ENCODE data around the gene NRL. TPM values are rescaled to one million over a fixed set of nuclear protein-coding genes. Genes with fewer than 3 reads are reported as not detected.
A peak's percentile ranks its signal among the peaks of the same experiment; 100 is the strongest.

NRL gene
- total and polyA plus RNA-seq, 5 donors = 0.79 to 2.9 (median 2.6) TPM

- H3K9me3 ChIP-seq (ENCODE audit: control insufficient read depth, low read length) = no peaks in the 10 kb centered on the region
- 74% methylated on average over 3 of the region's 3 CpGs for WGBS
- DNase-seq (no peak), ATAC-seq (no peak)
- H3K4me3 ChIP-seq (ENCODE audit: low read length) = no peak overlapping the region
- intact Hi-C loops (cut with DNase I) = no loop called here
- H3K27ac ChIP-seq (ENCODE audit: low read length) = no peak overlapping the region
- no peaks in the 10 kb centered on the region for H3K27me3 ChIP-seq (ENCODE audit: control insufficient read depth, insufficient read depth)
- no peaks in the 10 kb centered on the region for H3K4me1 ChIP-seq (ENCODE audit: control insufficient read depth, insufficient read depth, low read length)
These were observed 36.6 kb downstream of the NRL start for GRCh38 chr14:24078146-24078545.

DNA sequence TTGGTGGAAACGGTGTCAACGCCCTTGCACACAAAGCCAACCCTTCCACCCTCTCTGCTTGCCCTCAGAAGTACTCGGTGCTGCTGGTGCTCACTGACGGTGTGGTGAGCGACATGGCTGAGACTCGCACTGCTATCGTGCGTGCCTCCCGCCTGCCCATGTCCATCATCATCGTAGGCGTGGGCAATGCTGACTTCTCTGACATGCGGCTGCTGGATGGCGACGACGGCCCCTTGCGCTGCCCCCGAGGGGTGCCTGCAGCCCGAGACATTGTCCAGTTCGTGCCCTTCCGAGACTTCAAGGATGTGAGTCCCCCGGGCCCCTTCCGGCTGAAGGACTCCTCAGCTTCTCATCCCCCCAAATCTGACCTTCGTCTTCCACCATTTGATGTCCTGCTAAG is 37.7 kb downstream of the NRL start:
- intact Hi-C loops (cut with DNase I) = no loop called here
- no peak for ATAC-seq
- no peaks in the 10 kb centered on the region for H3K4me1 ChIP-seq (ENCODE audit: control insufficient read depth, insufficient read depth, low read length)
- no peaks in the 10 kb centered on the region for H3K27me3 ChIP-seq (ENCODE audit: control insufficient read depth, insufficient read depth)
- H3K4me3 ChIP-seq (ENCODE audit: low read length) = no peak overlapping the region
- H3K27ac ChIP-seq (ENCODE audit: low read length) = no peak overlapping the region
- peak in 1 of 3 donors; percentile 43 for DNase-seq
- WGBS = 90% methylated on average over 23 of the region's 23 CpGs
- no peaks in the 10 kb centered on the region for H3K9me3 ChIP-seq (ENCODE audit: control insufficient read depth, low read length)

DNA sequence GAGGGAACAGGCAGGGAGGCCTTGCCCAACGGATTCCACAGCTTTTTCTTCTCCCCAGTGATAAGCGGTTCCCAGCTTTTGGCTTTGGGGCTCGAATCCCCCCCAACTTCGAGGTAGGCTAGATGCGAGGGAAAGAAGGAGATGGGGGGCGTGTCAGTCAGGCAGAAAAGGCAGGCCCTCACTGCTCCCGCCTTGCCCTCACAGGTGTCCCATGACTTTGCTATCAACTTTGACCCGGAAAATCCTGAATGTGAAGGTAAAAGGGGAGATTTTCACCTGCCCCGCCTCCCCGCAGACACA is 38.5 kb downstream of the NRL start:
- ATAC-seq = no peak
- Histone ChIP-seq H3K27me3 (ENCODE audit: control insufficient read depth, insufficient read depth) (no peaks in the 10 kb centered on the region), H3K27ac (ENCODE audit: low read length) (no peak overlapping the region), H3K9me3 (ENCODE audit: control insufficient read depth, low read length) (no peaks in the 10 kb centered on the region), H3K4me3 (ENCODE audit: low read length) (no peak overlapping the region), H3K4me1 (ENCODE audit: control insufficient read depth, insufficient read depth, low read length) (no peaks in the 10 kb centered on the region)
- intact Hi-C loops (cut with DNase I) = no loop called here
- WGBS = 85% methylated on average over 10 of the region's 10 CpGs
- DNase-seq = no peak

- Histone ChIP-seq H3K4me1 (ENCODE audit: control insufficient read depth, insufficient read depth, low read length) (no peaks in the 10 kb centered on the region), H3K4me3 (ENCODE audit: low read length) (no peak overlapping the region), H3K27ac (ENCODE audit: low read length) (no peak overlapping the region), H3K9me3 (ENCODE audit: control insufficient read depth, low read length) (no peaks in the 10 kb centered on the region), H3K27me3 (ENCODE audit: control insufficient read depth, insufficient read depth) (no peaks in the 10 kb centered on the region)
- intact Hi-C loops (cut with DNase I) = no loop called here
- DNase-seq = no peak
- ATAC-seq = no peak
- 76% methylated on average over 11 of the region's 11 CpGs for WGBS
These were observed 39.1 kb downstream of the NRL start for GRCh38 chr14:24075485-24076301.

DNA sequence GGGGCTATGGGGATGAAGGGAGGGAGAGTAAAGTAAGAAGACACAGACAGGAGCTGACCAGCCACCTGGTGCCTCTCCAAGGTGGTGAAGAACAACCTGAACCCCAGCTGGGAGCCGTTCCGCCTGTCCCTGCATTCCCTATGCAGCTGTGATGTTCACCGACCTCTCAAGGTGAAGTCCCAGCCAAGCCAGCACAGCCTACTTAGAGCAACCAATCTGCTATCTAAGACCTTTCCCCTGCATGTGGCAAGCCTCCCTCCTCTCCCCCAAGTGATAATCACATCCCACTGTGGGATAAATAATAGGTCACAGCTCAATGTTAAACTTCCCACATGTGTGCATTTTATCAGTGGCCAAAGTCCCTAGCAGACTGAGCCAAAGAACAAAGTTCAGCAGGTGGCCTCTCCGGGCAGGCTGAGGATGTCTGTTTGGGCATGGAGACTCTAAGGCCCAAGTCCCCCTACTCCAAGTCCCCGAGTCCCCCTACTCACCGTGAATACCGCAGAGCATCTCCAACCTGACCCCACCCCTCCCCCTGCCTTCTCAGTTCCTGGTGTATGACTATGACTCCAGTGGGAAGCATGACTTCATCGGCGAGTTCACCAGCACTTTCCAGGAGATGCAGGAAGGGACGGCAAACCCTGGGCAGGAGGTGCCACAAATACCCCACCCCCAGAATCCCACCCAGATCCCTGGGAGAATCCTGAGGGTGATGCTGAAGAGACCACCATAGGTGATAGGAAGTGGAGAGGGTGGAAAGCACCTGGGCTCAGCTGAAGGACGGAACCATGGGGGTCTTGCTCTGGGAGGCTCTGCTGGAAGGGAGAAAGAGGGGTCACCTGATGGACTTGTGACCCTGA is 39.9 kb downstream of the NRL start:
- no peaks in the 10 kb centered on the region for H3K9me3 ChIP-seq (ENCODE audit: control insufficient read depth, low read length)
- intact Hi-C loops (cut with DNase I) = no loop called here
- no peaks in the 10 kb centered on the region for H3K27me3 ChIP-seq (ENCODE audit: control insufficient read depth, insufficient read depth)
- H3K4me1 ChIP-seq (ENCODE audit: control insufficient read depth, insufficient read depth, low read length) = no peaks in the 10 kb centered on the region
- 72% methylated on average over 11 of the region's 11 CpGs for WGBS
- H3K4me3 ChIP-seq (ENCODE audit: low read length) = no peak overlapping the region
- peak in 1 of 3 donors; percentile 15 for DNase-seq
- H3K27ac ChIP-seq (ENCODE audit: low read length) = no peak overlapping the region
- ATAC-seq = no peak

GRCh38 chr14:24072881-24073877 is 41.6 kb downstream of the NRL start:
- 84% methylated on average over 26 of the region's 26 CpGs for WGBS
- H3K27ac ChIP-seq (ENCODE audit: low read length) = no peak overlapping the region
- DNase-seq = no peak
- H3K4me3 ChIP-seq (ENCODE audit: low read length) = no peak overlapping the region
- intact Hi-C loops (cut with DNase I) = no loop called here
- H3K27me3 ChIP-seq (ENCODE audit: control insufficient read depth, insufficient read depth) = no peaks in the 10 kb centered on the region
- no peaks in the 10 kb centered on the region for H3K9me3 ChIP-seq (ENCODE audit: control insufficient read depth, low read length)
- H3K4me1 ChIP-seq (ENCODE audit: control insufficient read depth, insufficient read depth, low read length) = no peaks in the 10 kb centered on the region
- no peak for ATAC-seq

GRCh38 chr14:24072436-24072835 is 42.3 kb downstream of the NRL start:
- intact Hi-C loops (cut with DNase I) = no loop called here
- no peak overlapping the region for H3K4me3 ChIP-seq (ENCODE audit: low read length)
- ATAC-seq = no peak
- DNase-seq = no peak
- no peaks in the 10 kb centered on the region for H3K4me1 ChIP-seq (ENCODE audit: control insufficient read depth, insufficient read depth, low read length)
- 63% methylated on average over 7 of the region's 7 CpGs for WGBS
- H3K27ac ChIP-seq (ENCODE audit: low read length) = no peak overlapping the region
- no peaks in the 10 kb centered on the region for H3K9me3 ChIP-seq (ENCODE audit: control insufficient read depth, low read length)
- no peaks in the 10 kb centered on the region for H3K27me3 ChIP-seq (ENCODE audit: control insufficient read depth, insufficient read depth)

DNA sequence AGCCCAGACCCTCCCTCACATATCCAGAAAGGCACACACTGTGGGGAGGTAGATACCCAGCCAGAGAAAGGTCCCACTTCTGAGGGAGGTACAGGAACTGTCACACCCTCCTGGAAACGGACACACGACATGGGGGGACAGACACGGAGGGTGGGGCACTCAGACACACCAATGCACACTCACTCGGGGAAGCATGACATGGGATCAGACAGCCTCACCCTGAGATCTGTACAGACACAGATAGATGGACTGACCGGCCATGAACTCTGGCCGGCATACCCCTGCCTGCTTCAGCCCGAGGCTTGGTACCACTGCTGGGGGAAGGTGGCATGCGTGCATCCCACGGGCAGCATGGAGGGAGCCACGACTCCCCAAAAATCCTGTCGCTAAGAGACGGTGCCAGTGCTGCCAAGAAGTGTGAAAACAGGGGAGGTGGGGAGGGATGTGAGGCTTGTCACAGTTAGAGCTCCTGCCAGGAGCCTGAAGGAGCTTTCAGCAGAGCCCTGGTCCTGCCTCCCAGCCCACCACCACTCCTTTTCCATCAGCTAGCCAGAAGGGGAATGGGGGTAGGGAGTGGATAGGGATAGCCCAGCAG is 42.8 kb downstream of the NRL start:
- no peak overlapping the region for H3K27ac ChIP-seq (ENCODE audit: low read length)
- ATAC-seq (no peak), DNase-seq (no peak)
- no peak overlapping the region for H3K4me3 ChIP-seq (ENCODE audit: low read length)
- H3K4me1 ChIP-seq (ENCODE audit: control insufficient read depth, insufficient read depth, low read length) = no peaks in the 10 kb centered on the region
- WGBS = 65% methylated on average over 12 of the region's 12 CpGs
- intact Hi-C loops (cut with DNase I) = no loop called here
- H3K27me3 ChIP-seq (ENCODE audit: control insufficient read depth, insufficient read depth) = no peaks in the 10 kb centered on the region
- H3K9me3 ChIP-seq (ENCODE audit: control insufficient read depth, low read length) = no peaks in the 10 kb centered on the region

DNA sequence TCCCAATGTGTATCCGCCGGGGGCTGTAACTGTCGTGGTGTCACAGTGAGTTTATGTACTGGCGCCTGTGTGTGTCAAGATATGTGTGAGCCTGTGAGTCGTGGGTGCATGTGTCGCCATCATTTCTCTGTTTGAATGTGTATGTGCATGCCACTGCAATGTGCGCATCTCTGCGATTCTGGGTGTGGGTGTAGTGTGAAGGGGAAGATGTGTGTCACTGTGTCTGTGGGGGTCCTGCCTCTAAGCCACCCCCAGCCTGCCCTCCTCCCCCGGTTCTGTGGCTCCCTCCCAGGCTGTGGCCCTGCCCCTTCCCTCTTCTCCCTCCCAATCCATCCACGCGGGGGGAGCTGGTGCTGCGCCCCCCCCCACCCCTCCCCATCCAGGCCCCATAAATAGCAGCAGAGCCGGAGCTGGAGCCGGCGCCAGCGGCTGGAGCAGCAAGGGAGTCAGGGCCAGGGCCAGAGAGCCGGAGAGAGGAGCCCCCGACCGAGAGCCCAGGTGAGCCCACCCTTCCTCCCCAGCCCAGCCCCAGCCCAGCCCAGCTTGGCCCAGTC is 43.5 kb downstream of the NRL start, which contains the start of gene CPNE6:
Gene CPNE6 (plus strand): TSS at position 419 of the 554 bp plus-strand sequence. CDS start 1,375 bp downstream, outside the sequence.
- DNase-seq = no peak

More for the DNA sequence above, 43.5 kb downstream of the NRL start, which contains the start of gene CPNE6:
- no peak within 1 kb of the TSS for H3K4me3 ChIP-seq (ENCODE audit: low read length)
- no peaks in the 10 kb centered on the region for H3K9me3 ChIP-seq (ENCODE audit: control insufficient read depth, low read length)
- no peak within 1 kb of the TSS for H3K27ac ChIP-seq (ENCODE audit: low read length)
- no peak for ATAC-seq
- WGBS = 44% methylated on average over 19 of the region's 19 CpGs
- intact Hi-C loops (cut with DNase I) = no loop called here
- no peaks in the 10 kb centered on the region for H3K27me3 ChIP-seq (ENCODE audit: control insufficient read depth, insufficient read depth)
- no peaks in the 10 kb centered on the region for H3K4me1 ChIP-seq (ENCODE audit: control insufficient read depth, insufficient read depth, low read length)
